ENCODE data around the gene NRG3. TPM values are rescaled to one million over a fixed set of nuclear protein-coding genes. Genes with fewer than 3 reads are reported as not detected.

Gene NRG3
- total and polyA plus RNA-seq, 2 of the 8 experiments (the other 6 are each of a cell fraction or from before 2014, with no cell fraction given): 4.2 to 5.0 TPM

GRCh38 chr10:82543631-82544030 is 668.6 kb downstream of the NRG3 start:
- Histone ChIP-seq H2AK5ac (ENCODE audit: low read depth, low read length) (no peak overlapping the region), H2BK120ac (replicated peaks; ENCODE audit: low read depth, low read length) (no peak overlapping the region), H3K23me2 (ENCODE audit: low read depth, low read length) (no peaks in the 10 kb centered on the region; the same call in 1 of the 2 replicates), H3K9me3 (ENCODE audit: insufficient read depth in 2 of 2, low read depth in 1 of 2, low read length in 1 of 2) (no peaks in the 10 kb centered on the region), H3K56ac (replicated peaks; ENCODE audit: insufficient read length, low read depth, low read length) (no peak overlapping the region), H3K18ac (ENCODE audit: extremely low read depth, low read length) (no peak overlapping the region), H2BK5ac (ENCODE audit: low read depth, low read length) (no peak overlapping the region), H3K79me2 (ENCODE audit: control insufficient read depth in 1 of 2, insufficient read depth in 2 of 2, low read length in 2 of 2) (no peaks in the 10 kb centered on the region), H2AFZ (ENCODE audit: low read length) (no peak overlapping the region), H3K36me3 (ENCODE audit: control insufficient read depth in 2 of 4, insufficient read depth in 4 of 4, low read length in 3 of 4) (no peaks in the 10 kb centered on the region), H4K91ac (replicated peaks; ENCODE audit: insufficient read length, low read length) (no peak overlapping the region), H3K4me2 (ENCODE audit: insufficient read depth in 1 of 2, low read depth in 2 of 2, low read length in 2 of 2) (no peak overlapping the region), H4K20me1 (replicated peaks in 1 of 2; ENCODE audit: control insufficient read depth in 1 of 2, insufficient read depth in 2 of 2, low read length in 2 of 2) (no peaks in the 10 kb centered on the region), H3K14ac (ENCODE audit: insufficient read length) (no peak overlapping the region), H4K8ac (ENCODE audit: extremely low read depth, insufficient read depth, low read length) (no peak overlapping the region), H3K9ac (replicated peaks in 1 of 4; ENCODE audit: extremely low read depth in 1 of 4, low read depth in 3 of 4, low read length in 3 of 4) (no peak overlapping the region), H2BK15ac (ENCODE audit: low read length) (no peak overlapping the region), H3K27ac (ENCODE audit: low read depth, low read length) (no peak overlapping the region), H2BK12ac (ENCODE audit: low read depth, low read length) (no peak overlapping the region), H3K27me3 (replicated peaks in 1 of 4; ENCODE audit: control insufficient read depth in 3 of 4, extremely low read depth in 1 of 4, insufficient read depth in 3 of 4, low read length in 3 of 4) (no peaks in the 10 kb centered on the region), H2BK20ac (ENCODE audit: low read length) (no peak overlapping the region), H3K4ac (replicated peaks; ENCODE audit: insufficient read length, low read depth, low read length) (no peak overlapping the region), H4K5ac (ENCODE audit: insufficient read length, low read depth, low read length) (no peak overlapping the region), H3K4me1 (replicated peaks in 1 of 4; ENCODE audit: control insufficient read depth in 3 of 4, insufficient read depth in 4 of 4, low read length in 3 of 4) (peaks cover 0 to 4% (median 0%) of the 10 kb centered on the region in 4 experiments; a peak in 1 of 7 replicates), H3K79me1 (ENCODE audit: low read depth, low read length) (no peaks in the 10 kb centered on the region), H3K4me3 (ENCODE audit: extremely low read depth in 1 of 4, insufficient read depth in 2 of 4, low read depth in 3 of 4, low read length in 4 of 4) (no peak overlapping the region), H3K23ac (ENCODE audit: insufficient read length) (no peak overlapping the region)
- FAIRE-seq (no peak), DNase-seq (ENCODE audit: low read depth in 1 of 2, low spot score in 2 of 2) (no peak)
- POLR2A ChIA-PET (ENCODE audit: partially characterized antibody): no interaction called here
- CTCF ChIA-PET (ENCODE audit: partially characterized antibody): no interaction called here
- WGBS, 2 experiments (ENCODE audit: extremely low coverage in 1 of 2, insufficient coverage in 1 of 2, insufficient read length in 1 of 2, insufficient replicate concordance in 2 of 2, low coverage in 1 of 2, low lambda C conversion rate in 2 of 2, missing lambda C conversion rate in 1 of 2): 89% methylated on average over 2 of the region's 2 CpGs; no CpG with 5 or more reads in 1 of the 2 experiments
- no peak for TF ChIP-seq E2F6 (IDR thresholded peaks at IDR 0.05)
- TF ChIP-seq ATF2 (IDR thresholded peaks at IDR 0.05; ENCODE audit: low read length): no peak
- no peak for TF ChIP-seq KDM5A (IDR thresholded peaks at IDR 0.05; ENCODE audit: low read length)
- no peak for TF ChIP-seq EGR1 (IDR thresholded peaks at IDR 0.05; ENCODE audit: borderline replicate concordance, low read depth, low read length)
- no peak for TF ChIP-seq BCL11A (IDR thresholded peaks at IDR 0.05; ENCODE audit: low read depth in 2 of 2, low read length in 2 of 2)
- no peak for TF ChIP-seq EP300 (IDR thresholded peaks at IDR 0.05; ENCODE audit: borderline replicate concordance in 1 of 2, low read depth in 2 of 2, low read length in 2 of 2)
- no peak for TF ChIP-seq CBX5 (IDR thresholded peaks at IDR 0.05; ENCODE audit: low read depth, low read length)
